Activated CD4-positive, alpha-beta T cell treated with anti-CD3 and anti-CD28 coated beads, Interleukin-10, Interleukin-2, amounts not matched to agents 100 ng/mL and 50 ng/mL, durations not matched to agents 16 hours and 8 hours (primary cell): Measurements from ENCODE around the gene CFAP54.
A peak's percentile ranks its signal among the peaks of the same experiment; 100 is the strongest.

Experiments
- DNase-seq: peaks from one replicate; pipeline ENCODE4 v3.0.0-alpha.2; 2020

Gene CFAP54

GRCh38 chr12:96831346-96831745 lies 342.0 kb downstream of the CFAP54 start:
- no peak for DNase-seq

- no peak for DNase-seq
Observed at GRCh38 chr12:96846293-96846692, 356.9 kb downstream of the CFAP54 start.

- no peak for DNase-seq
Observed at GRCh38 chr12:96850676-96851075, 361.3 kb downstream of the CFAP54 start.

- no peak for DNase-seq
Observed at GRCh38 chr12:96858162-96858561, 368.8 kb downstream of the CFAP54 start.

GRCh38 chr12:96861656-96862055 lies 372.3 kb downstream of the CFAP54 start:
- DNase-seq: no peak

GRCh38 chr12:96862326-96862725 lies 372.9 kb downstream of the CFAP54 start:
- no peak for DNase-seq

GRCh38 chr12:96864335-96864734 lies 375.0 kb downstream of the CFAP54 start:
- no peak for DNase-seq

GRCh38 chr12:96866801-96867590 lies 377.6 kb downstream of the CFAP54 start:
- no peak for DNase-seq

- no peak for DNase-seq
Observed at GRCh38 chr12:96870946-96871345, 381.6 kb downstream of the CFAP54 start.

GRCh38 chr12:96872961-96873360 lies 383.6 kb downstream of the CFAP54 start:
- no peak for DNase-seq

GRCh38 chr12:96874211-96874610 lies 384.8 kb downstream of the CFAP54 start:
- no peak for DNase-seq

- no peak for DNase-seq
Observed at GRCh38 chr12:96876966-96877365, 387.6 kb downstream of the CFAP54 start.

GRCh38 chr12:96878704-96879103 lies 389.3 kb downstream of the CFAP54 start:
- DNase-seq: no peak

GRCh38 chr12:96879301-96879700 lies 389.9 kb downstream of the CFAP54 start:
- DNase-seq: no peak

- DNase-seq: no peak
Observed at GRCh38 chr12:96880220-96880619, 390.8 kb downstream of the CFAP54 start.

- no peak for DNase-seq
Observed at GRCh38 chr12:96881608-96882007, 392.2 kb downstream of the CFAP54 start.

GRCh38 chr12:96882862-96883261 lies 393.5 kb downstream of the CFAP54 start:
- no peak for DNase-seq

GRCh38 chr12:96883571-96883970 lies 394.2 kb downstream of the CFAP54 start:
- DNase-seq: no peak

GRCh38 chr12:96886998-96887677 lies 397.8 kb downstream of the CFAP54 start:
- DNase-seq: no peak

- DNase-seq: peak; percentile 11
Observed at GRCh38 chr12:96889273-96889933, 400.0 kb downstream of the CFAP54 start.

GRCh38 chr12:96890331-96890730 lies 401.0 kb downstream of the CFAP54 start:
- DNase-seq: no peak

- DNase-seq: no peak
Observed at GRCh38 chr12:96892104-96892503, 402.7 kb downstream of the CFAP54 start.

- DNase-seq: no peak
Observed at GRCh38 chr12:96897421-96897820, 408.0 kb downstream of the CFAP54 start.

GRCh38 chr12:96901175-96901574 lies 411.8 kb downstream of the CFAP54 start:
- no peak for DNase-seq
